DLD1 (cell line): ENCODE results near the gene TIFAB.
"Not testable (repeated sequence)": the region's sequence is repeated elsewhere in the genome, so short reads cannot be mapped to it uniquely, and the experiment has no call there.

Experiments used
- in situ Hi-C: cut with HindIII; loops from 2 replicates; pipeline ENCODE4 v1.10.0; 2017; ENCODE audit warnings: low sequenced_read_pairs

Gene TIFAB

DNA sequence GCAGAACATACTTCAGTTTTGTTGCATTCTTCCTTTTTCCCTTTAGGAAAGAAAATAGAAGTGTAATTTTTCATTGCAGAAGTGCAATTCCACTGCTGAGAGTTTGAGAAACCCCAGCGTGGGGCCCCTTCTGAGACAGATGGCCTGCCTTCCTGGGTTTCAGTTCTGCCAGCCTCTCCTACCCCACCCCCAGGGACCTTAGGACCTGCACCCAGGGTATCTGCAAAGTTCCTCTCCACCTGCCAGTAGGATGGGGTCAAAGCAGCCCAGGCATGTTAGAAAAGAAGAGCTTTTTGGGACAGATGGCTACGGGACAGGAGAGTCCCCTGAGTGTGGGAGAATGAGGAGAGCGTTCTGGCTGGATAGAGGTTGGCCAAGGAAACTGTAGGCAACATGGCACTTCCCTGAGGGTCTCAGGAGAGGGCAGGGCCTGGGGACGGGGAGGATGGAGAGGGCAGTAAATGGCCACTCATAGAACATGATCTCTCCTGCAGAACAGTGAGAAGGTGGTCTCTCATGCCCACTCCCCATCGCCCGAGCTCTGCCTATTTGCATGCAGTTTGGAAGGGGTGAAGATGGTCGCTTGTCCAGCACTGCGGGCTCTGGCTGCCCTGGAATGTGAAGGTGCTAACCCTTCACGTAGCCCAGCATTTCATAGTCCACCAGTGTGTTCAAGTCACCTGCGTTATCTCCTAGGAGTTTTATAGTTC, at the start of gene TIFAB:
TSS of gene TIFAB (minus strand) at position 31 of the 710 bp plus-strand sequence. CDS start 2,412 bp downstream, outside the sequence.
- in situ Hi-C loops: loop anchor here (25.0 kb wide), 1 partner anchor 285 kb away; no protein-coding TSS in a partner anchor

- in situ Hi-C loops: no loop called here
Observed at GRCh38 chr5:135498637-135498995, 46.5 kb upstream of the TIFAB start.

GRCh38 chr5:135497971-135498636, 46.0 kb upstream of the TIFAB start:
- in situ Hi-C loops: no loop called here

- in situ Hi-C loops: not testable (repeated sequence)
Observed at GRCh38 chr5:135495531-135495930, 43.4 kb upstream of the TIFAB start.

GRCh38 chr5:135494196-135494595, 42.0 kb upstream of the TIFAB start:
- in situ Hi-C loops: no loop called here

DNA sequence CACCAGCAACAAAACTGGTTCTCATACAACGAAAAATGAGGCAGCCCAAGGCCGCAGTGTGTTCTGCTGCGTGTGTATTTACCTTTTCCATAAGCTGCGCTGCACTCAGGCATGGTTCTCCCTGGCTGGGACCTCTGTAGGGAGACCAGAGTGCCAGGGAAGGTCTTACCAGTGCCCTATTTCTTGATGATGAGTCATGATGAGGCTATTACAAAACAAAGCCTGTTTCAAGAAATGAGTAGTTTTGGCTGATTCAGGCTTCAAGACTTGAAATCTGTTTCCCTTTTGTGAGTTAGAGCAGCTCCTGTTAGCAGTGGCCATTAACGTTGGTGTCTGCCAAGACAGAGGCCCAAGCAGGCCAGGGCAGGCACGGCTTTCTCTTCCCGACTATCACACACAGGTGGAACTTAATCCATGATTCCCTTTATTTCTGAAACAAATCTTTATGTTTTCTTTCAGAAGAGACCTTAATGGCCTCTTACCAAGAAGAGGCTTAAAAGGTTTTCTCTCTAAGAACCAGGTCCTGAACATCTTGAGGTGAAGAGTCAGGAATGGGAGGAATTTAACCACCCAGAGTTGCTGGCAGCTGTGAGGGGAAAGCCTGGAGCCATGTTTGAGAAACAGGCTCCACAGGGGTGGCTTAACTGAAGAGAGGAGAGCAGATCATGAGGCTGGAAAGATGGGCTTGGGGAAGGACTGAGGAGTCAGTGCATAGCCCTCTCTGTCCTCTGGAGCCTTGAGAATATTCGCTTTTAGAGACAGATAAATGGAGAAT, 41.4 kb upstream of the TIFAB start:
- in situ Hi-C loops: no loop called here

DNA sequence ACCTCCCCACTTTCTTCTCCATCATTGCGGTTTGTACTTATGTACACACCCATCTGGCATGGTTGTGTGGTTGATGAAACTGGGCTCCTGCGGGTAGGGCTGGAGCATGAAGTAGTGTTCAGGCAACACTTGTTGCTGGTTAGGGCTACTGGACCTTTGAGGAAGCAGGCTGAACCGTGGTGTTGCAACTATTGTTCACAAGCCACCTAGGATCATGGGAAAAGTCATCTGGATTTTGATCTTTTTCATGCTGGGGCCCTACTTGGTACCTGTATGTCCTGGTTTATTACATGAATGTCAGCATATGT, 40.1 kb upstream of the TIFAB start:
- in situ Hi-C loops: no loop called here

DNA sequence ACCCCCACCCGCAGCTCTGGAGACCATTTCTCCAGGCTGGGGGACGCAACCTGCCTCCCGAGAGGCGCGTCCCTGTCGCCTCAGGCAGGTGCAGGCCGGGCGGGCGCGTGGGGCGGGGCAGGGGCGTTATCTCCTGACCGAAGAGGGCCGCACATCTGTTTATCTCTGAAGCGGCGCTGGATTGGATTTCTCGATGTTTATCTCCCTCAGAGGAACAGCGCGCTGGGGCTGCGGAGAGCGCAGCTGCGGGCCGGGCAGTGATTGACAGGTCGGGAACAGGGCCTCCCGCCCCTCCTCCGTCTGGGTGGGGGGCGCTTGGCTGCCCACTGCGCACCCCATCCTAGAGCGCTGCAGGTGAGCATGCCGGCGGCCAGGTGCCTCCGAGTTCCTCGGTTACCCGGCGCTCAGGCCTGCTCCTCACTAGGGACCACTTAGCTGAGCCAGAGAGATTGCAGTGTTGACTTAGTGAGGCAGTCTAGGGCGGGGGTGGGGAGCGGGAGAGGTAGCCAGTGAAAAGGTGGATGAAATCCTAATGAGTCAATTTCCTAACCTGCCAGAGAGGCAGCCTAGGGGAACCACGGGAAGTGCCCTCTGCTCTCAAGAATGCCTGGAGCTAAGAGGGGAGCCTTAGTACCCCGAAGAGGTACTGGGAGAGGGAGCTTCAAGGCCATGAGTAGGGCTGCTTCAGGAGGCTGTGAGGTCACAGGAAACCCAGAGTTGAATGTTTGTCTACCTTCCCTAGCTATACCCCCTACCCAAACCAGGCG, 39.6 kb upstream of the TIFAB start:
- in situ Hi-C loops: no loop called here

DNA sequence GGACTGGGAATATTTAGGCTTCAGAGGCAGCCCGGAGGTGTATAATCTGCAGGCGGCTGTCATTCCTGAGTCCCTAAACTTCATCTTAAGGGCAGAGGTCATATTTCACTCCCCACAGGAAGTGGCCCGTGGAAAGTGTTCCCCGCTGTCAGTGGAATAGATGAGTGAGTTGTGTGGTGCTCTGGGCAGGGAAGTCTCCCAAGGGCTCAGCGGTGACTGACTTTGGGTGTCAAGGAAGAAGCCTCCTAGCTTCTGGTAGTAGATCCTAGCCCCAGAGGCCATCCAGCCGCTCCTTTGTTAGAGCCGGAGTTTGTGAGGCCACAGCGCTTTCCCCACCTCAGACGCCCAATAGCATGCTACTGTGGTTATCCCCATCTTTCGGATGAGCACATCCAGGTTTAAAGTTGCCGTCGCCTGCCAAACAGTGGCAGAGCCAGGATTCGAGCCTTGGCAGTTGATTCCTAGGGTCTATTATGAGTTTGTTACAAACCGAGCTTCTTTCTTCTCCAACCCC, 38.9 kb upstream of the TIFAB start:
- in situ Hi-C loops: no loop called here

DNA sequence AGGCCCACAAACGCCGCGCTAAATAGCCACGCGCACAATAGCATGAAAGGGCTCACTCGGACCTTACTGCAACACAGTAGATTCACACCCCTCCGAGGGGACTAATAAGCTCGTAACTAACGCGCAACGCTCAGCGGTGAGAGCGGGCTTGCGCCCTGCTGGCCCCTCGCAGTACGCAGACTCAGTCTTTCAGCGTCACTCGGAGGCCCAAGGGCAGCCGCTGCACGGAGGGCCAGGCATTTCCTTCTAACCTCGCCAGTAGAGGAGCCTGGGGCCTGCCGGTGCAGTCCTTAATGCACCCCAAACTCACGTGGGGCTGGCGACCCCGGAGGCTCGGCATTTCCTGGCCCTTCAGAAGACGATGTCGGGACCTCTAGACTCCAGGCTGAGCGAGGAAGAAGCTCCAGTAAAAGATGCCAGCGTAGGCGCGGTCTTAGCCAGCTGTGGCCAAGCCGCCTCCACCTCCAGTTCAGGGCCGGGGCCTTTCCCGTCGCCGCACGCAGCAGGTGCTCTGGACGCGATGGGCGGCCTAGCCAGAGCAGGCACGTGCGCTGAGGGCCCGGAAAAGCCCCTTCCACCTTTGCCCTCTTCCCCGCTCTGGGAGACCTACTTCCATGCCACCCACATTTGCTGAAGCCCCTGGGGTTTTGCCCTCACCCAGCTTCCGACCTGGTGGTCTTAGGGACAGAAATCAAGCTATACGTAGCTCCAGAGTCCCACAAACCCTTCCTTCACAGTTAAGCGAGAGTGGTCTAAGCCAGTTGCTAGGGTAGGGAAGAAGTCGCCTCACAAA, 38.3 kb upstream of the TIFAB start:
- in situ Hi-C loops: no loop called here

GRCh38 chr5:135489466-135490244, 37.5 kb upstream of the TIFAB start:
- in situ Hi-C loops: no loop called here

DNA sequence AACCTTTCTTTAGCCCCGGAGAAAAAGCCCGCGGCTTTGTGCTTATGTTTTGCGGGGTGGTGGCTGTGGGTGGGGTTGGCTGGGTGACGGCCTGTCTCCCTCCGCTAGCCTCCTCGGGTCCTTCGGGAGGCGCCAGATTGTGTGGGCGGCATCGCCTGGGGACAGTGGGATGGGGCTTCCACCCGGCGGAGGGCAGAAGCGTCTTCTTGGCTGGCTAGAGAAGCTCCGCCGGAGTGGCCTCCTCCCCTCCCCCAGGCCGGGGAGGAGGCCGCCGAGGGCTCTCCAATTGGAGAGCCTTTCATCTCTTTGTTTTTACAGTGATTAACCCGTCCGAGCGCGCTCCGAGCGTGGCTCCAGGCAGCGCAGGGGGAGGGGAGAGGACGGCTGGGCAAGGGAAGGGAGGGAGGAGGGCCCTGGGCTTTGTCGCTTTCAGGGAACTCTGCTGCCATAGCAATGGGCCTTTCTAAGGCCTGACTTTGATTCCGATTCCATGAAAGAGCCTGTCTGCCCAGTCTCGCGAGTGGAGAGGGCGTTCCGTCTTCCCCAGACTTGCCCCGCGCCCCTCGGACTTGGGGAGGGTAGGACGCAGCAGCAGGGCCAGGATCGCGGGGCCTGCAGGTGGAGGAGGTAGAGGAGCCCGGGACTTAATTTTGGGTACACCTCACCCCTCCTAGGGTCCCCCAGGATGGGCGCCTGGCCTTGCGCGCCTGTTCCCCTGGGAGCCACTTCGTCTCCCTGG, 36.7 kb upstream of the TIFAB start:
- in situ Hi-C loops: no loop called here

DNA sequence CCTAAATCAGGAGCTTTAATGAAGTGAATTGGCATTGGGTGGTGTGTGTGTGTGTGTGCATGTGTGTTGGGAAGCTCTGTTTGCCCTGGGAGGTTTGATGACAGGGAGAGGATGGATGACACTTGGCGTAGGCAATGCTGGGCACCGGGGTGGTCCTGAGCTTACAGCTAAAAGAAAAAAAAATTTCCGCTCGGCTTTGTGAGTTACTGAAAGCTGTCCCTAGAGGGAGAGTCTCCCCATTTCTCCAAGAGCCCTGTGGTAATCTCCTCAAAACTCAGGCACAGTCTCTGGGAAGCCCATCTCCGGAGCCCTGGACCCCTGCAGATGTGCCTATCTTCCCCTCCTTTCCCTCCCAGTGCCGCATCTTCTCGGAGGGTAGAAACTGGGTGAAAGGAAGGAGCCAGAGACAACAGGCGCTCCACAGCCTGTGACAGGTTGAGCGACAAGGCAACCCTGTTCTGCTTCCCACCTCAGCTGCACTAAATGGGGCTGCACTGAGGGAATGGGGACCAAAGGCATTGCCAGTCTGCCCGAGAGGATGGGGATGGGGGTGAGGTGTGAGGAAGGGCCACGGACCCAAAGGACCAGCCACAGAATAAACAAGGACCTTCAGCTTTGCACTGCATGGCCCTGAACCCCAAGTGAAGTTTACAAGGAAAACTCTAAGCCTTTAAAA, 35.8 kb upstream of the TIFAB start:
- in situ Hi-C loops: no loop called here

GRCh38 chr5:135487037-135487395, 34.9 kb upstream of the TIFAB start:
- in situ Hi-C loops: no loop called here

GRCh38 chr5:135486131-135487036, 34.2 kb upstream of the TIFAB start:
- in situ Hi-C loops: no loop called here

GRCh38 chr5:135484674-135485086, 32.5 kb upstream of the TIFAB start:
- in situ Hi-C loops: no loop called here

DNA sequence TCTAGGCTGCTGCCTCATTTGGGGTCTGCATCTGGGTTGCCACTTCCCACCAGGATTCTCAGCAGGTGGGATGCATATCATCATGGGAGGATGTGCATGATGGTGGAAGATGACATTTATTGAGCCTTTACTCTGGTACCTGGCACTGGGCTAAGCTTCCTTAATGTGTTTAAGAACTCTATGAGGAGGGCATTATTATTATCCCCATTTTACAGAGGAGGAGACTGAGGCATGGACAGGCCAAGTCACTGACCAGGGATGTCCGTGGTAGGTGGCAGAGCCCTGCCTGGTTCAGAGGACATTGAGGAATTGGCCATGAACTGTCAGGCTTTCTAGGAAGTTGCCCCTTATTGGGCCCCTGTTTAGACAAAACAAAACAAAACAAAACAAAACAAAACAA, 31.1 kb upstream of the TIFAB start:
- in situ Hi-C loops: no loop called here
